ENCODE data around the gene IFNL2.

Gene IFNL2

DNA sequence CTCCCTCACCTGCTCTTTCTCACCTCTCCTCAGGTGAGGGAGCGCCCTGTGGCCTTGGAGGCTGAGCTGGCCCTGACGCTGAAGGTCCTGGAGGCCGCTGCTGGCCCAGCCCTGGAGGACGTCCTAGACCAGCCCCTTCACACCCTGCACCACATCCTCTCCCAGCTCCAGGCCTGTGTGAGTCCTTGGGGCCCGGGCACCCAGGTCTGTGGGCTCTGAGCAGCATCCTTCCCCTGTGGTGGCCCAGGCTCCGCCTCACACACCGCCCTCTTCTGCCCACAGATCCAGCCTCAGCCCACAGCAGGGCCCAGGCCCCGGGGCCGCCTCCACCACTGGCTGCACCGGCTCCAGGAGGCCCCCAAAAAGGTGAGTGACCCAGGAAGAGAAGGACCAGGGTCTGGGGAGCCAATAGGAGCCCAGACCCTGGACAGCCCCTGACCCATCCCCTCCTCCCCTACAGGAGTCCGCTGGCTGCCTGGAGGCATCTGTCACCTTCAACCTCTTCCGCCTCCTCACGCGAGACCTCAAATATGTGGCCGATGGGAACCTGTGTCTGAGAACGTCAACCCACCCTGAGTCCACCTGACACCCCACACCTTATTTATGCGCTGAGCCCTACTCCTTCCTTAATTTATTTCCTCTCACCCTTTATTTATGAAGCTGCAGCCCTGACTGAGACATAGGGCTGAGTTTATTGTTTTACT, 29.9 kb downstream of the IFNL2 start:
- Histone ChIP-seq H3K27me3 (ENCODE audit: insufficient read depth, low read length) (no peaks in the 10 kb centered on the region), H3F3A (ENCODE audit: insufficient read depth, low read length) (no peaks in the 10 kb centered on the region), H3K9me3 (ENCODE audit: low read length) (no peaks in the 10 kb centered on the region), H3K9me2 (ENCODE audit: low read depth, low read length) (no peaks in the 10 kb centered on the region), H3K27ac (ENCODE audit: low read depth, low read length, poor library complexity, severe bottlenecking) (no peak overlapping the region), H3K4me2 (ENCODE audit: low read length) (no peak overlapping the region), H2AFZ (ENCODE audit: low read length) (no peak overlapping the region), H3K9ac (ENCODE audit: low read length) (no peak overlapping the region), H3K36me3 (ENCODE audit: insufficient read depth, low read length) (no peaks in the 10 kb centered on the region), H3K4me1 (ENCODE audit: insufficient read depth, low read length, severe bottlenecking) (no peaks in the 10 kb centered on the region), H3K79me2 (ENCODE audit: insufficient read depth, low read length) (no peaks in the 10 kb centered on the region), H4K20me1 (ENCODE audit: insufficient read depth, low read length) (no peaks in the 10 kb centered on the region), H3K4me3 (ENCODE audit: low read depth, low read length, poor library complexity, severe bottlenecking) (no peak overlapping the region)
- TF ChIP-seq, protein P1, sequence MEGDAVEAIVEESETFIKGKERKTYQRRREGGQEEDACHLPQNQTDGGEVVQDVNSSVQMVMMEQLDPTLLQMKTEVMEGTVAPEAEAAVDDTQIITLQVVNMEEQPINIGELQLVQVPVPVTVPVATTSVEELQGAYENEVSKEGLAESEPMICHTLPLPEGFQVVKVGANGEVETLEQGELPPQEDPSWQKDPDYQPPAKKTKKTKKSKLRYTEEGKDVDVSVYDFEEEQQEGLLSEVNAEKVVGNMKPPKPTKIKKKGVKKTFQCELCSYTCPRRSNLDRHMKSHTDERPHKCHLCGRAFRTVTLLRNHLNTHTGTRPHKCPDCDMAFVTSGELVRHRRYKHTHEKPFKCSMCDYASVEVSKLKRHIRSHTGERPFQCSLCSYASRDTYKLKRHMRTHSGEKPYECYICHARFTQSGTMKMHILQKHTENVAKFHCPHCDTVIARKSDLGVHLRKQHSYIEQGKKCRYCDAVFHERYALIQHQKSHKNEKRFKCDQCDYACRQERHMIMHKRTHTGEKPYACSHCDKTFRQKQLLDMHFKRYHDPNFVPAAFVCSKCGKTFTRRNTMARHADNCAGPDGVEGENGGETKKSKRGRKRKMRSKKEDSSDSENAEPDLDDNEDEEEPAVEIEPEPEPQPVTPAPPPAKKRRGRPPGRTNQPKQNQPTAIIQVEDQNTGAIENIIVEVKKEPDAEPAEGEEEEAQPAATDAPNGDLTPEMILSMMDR (IDR thresholded peaks at IDR 0.05; ENCODE audit: low read length) = no peak
- TF ChIP-seq EZH2 (IDR thresholded peaks at IDR 0.05; ENCODE audit: borderline replicate concordance, low read length) = no peak

- Histone ChIP-seq H3K4me3 (ENCODE audit: low read depth, low read length, poor library complexity, severe bottlenecking) (no peak overlapping the region), H3K9ac (ENCODE audit: low read length) (no peak overlapping the region), H3K9me3 (ENCODE audit: low read length) (no peaks in the 10 kb centered on the region), H3K4me1 (ENCODE audit: insufficient read depth, low read length, severe bottlenecking) (no peaks in the 10 kb centered on the region), H3F3A (ENCODE audit: insufficient read depth, low read length) (no peaks in the 10 kb centered on the region), H3K36me3 (ENCODE audit: insufficient read depth, low read length) (no peaks in the 10 kb centered on the region), H3K9me2 (ENCODE audit: low read depth, low read length) (no peaks in the 10 kb centered on the region), H4K20me1 (ENCODE audit: insufficient read depth, low read length) (no peaks in the 10 kb centered on the region), H3K79me2 (ENCODE audit: insufficient read depth, low read length) (no peaks in the 10 kb centered on the region), H2AFZ (ENCODE audit: low read length) (no peak overlapping the region), H3K27me3 (ENCODE audit: insufficient read depth, low read length) (no peaks in the 10 kb centered on the region), H3K4me2 (ENCODE audit: low read length) (no peak overlapping the region), H3K27ac (ENCODE audit: low read depth, low read length, poor library complexity, severe bottlenecking) (no peak overlapping the region)
- no peak for TF ChIP-seq EZH2 (IDR thresholded peaks at IDR 0.05; ENCODE audit: borderline replicate concordance, low read length)
- TF ChIP-seq, protein P1 (IDR thresholded peaks at IDR 0.05; ENCODE audit: low read length) = no peak
Observed at GRCh38 chr19:39299404-39299803, 31.2 kb downstream of the IFNL2 start.

DNA sequence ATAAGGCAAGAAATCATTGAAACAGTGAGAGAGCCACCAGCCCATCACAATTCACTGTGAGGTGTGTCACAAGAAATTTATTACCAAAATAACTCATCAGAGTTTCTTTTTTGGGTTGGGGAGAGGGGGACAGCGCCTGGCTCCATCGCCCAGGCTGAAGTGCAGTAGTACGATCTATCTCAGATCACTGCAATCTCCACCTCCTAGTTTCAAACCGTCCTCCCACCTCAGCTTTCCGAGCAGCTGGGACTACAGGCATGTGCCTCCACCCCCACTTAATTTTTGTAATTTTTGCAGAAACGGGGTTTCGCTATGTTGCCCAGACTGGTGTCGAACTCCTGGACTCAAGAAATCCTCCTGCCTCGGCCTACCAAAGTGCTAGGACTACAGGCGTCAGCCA, 31.6 kb downstream of the IFNL2 start:
- Histone ChIP-seq H2AFZ (ENCODE audit: low read length) (no peak overlapping the region), H3K79me2 (ENCODE audit: insufficient read depth, low read length) (no peaks in the 10 kb centered on the region)

More for the DNA sequence above, 31.6 kb downstream of the IFNL2 start:
- Histone ChIP-seq H3K4me3 (ENCODE audit: low read depth, low read length, poor library complexity, severe bottlenecking) (no peak overlapping the region), H3K9me2 (ENCODE audit: low read depth, low read length) (no peaks in the 10 kb centered on the region), H3F3A (ENCODE audit: insufficient read depth, low read length) (no peaks in the 10 kb centered on the region), H3K9me3 (ENCODE audit: low read length) (no peaks in the 10 kb centered on the region), H3K27ac (ENCODE audit: low read depth, low read length, poor library complexity, severe bottlenecking) (no peak overlapping the region), H4K20me1 (ENCODE audit: insufficient read depth, low read length) (no peaks in the 10 kb centered on the region), H3K4me1 (ENCODE audit: insufficient read depth, low read length, severe bottlenecking) (no peaks in the 10 kb centered on the region), H3K27me3 (ENCODE audit: insufficient read depth, low read length) (no peaks in the 10 kb centered on the region), H3K4me2 (ENCODE audit: low read length) (no peak overlapping the region), H3K36me3 (ENCODE audit: insufficient read depth, low read length) (no peaks in the 10 kb centered on the region), H3K9ac (ENCODE audit: low read length) (no peak overlapping the region)
- TF ChIP-seq EZH2 (IDR thresholded peaks at IDR 0.05; ENCODE audit: borderline replicate concordance, low read length) = no peak
- TF ChIP-seq, protein P1 (IDR thresholded peaks at IDR 0.05; ENCODE audit: low read length) = no peak
